GM12892 (cell line): ENCODE results near the gene OAT.

Source experiments
- POLR2A ChIP-seq: IDR thresholded peaks from 2 replicates; pipeline ENCODE4 v1.6.1; 2011; ENCODE audit warnings: low read depth, low read length, control low read depth
- TAF1 ChIP-seq: IDR thresholded peaks from 2 replicates; pipeline ENCODE4 v1.6.1; 2011; ENCODE audit warnings: low read depth, mild to moderate bottlenecking, control low read depth, low read length, borderline replicate concordance

- TF ChIP-seq TAF1 (no peak), POLR2A (no peak)
Measured at GRCh38 chr10:124376411-124376810, 42.3 kb downstream of the OAT start.
